CD4-positive, alpha-beta T cell treated with Interleukin-15 for 1 hour (primary cell): ENCODE measurements around the gene GRID2.
"Not testable (repeated sequence)": the region's sequence is repeated elsewhere in the genome, so short reads cannot be mapped to it uniquely, and the experiment has no call there.

Experiments
- DNase-seq: peaks from one replicate; pipeline ENCODE4 v3.0.0-alpha.2; 2020

GRID2 gene

DNA sequence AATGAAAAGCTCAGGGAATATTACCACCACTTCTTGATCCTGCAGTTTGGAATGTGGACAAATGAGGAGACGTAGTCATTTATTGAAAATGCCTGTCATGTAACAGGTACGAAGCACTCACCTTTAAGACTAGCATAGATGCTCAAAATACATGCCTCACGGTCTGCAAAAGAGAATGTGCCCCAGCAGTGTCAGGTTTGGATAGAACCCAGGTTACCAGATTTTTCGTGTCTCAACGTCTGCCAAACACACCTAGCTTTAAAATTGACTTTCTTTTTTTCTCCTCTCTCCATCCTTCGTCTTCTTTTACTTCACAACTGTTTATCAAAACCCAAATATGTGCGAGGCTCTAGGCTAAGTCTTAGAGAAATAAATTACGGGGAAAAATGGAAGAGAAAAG lies 918.0 kb downstream of the GRID2 start:
- no peak for DNase-seq

DNA sequence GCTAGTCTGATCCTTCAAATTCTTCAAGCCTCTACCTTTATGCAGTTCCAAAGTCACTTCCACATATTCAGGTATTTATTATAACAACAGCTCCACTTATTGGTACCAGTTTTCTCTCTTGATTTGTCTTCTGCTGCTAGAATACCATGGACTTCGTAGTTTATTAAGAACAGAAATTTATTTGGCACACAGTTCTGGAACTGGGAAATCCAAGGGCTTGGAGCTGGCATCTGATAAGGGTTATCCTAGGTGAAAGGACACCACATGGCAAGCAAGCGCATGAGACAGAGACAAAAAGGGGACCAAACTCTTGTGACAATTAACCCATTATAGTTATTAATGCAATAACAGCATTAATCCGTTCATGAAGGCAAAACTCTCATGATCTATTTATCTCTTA lies 924.3 kb downstream of the GRID2 start:
- DNase-seq: no peak

DNA sequence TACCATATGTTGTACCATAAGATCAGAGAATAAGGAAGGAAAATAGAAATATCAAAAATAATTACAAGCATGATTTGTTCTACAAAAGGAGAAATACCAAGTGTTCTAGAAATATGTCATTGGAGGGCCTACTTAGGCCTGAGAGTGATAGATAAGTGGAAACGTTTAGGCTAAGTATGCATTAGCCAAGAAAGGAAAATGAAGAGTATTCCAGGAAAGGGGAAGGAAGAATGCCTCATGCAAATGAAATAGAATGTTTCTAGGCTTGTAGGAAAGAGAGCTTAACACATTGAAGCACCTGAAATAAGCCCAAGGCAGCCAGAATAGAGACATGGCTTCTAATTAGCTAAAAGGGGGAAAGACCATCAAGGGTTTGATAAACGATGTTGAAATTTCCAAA lies 929.1 kb downstream of the GRID2 start:
- DNase-seq: no peak

- DNase-seq: no peak
Measured at GRCh38 chr4:93237521-93237920, 933.8 kb downstream of the GRID2 start.

GRCh38 chr4:93243262-93243661 lies 939.5 kb downstream of the GRID2 start:
- no peak for DNase-seq

DNA sequence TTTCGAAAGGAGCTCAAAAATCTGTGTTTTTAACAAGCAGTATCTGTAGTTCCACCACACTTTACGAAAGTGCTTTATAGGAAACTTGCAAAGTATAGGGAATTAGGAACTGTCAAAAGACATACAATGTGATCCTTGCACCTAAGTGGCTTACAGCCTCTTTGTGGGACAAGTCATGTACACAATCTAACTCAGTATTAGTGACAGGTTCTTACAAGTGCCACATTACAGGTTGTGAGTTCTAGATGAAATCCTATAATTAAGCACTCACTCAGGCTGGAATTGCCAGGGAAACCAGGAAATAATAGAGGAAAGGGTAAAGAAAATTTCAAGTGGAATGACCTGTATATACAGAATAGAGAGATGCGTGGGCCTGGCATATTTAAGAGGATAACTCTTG lies 957.4 kb downstream of the GRID2 start:
- no peak for DNase-seq

DNA sequence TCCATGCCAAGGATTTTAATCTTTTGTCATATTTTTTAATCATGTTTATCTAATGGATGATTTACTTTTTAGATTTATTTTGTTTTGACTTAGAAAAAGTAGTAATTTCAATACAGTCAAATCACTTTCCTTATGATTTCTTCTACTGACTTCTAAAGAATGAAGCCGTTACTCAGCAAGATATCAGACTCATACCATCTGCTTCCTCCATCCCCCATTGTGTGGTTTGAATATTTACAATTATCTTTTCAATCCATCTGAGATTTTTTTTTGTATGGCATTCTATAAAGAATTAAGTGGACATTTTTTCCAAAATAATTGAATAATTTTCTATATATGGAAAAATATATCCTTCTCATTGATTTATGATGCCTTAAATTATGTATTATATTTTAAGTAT lies 959.4 kb downstream of the GRID2 start:
- DNase-seq: no peak

DNA sequence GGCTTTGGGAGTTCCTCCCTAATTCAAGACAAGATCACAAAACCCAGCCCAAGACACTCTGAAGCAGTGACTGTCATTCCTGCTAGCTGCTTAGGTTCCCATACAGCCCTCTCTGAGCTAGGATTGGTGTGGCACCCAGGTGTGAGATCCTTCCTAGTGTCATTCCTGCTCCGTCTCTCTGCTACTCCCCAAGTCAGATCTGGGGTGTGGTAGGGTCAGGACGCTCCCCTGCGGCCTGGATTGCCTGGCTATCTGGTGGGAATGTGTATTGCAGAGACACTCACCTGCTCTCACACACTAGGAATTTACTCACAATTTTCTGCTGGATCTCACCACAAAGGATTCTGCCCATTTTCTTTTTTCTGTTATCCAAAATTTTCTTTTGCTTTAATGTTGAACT lies 964.0 kb downstream of the GRID2 start:
- no peak for DNase-seq

DNA sequence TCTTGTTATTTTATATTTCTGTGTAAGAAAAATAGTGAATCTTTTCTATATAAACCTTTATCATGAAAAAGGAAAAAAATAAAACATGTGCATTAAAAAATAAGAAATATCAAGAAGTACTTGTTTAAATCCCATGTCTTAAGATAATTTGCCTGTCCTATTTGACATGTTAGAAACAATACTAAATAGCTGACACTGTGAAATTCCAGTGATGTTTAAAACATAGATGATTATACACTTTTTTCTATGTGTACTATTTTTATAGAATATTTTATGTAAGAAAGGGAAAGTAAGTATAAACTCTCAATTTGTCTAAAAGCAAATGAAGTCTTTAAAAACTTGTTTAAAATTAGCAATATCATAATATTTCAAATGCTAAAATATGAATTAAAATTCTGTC lies 981.6 kb downstream of the GRID2 start:
- DNase-seq: no peak

DNA sequence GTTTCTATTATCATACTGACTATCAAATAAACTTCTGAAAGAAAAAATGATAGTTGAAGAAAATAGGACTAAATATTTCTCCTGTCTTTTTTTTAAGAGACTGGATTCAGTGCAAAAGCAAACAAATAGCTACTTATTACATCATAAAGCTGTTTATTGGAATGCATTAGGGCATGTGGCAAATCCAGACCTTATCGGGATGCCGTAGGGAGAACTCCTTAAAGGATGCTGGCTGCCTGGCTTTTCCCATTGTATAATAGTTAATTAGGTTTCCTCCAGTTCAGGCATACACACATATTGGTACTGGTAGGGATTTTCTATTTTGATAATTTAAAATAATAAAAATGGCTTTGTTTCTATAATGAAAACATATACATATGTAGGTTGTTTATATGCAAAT lies 985.5 kb downstream of the GRID2 start:
- no peak for DNase-seq

DNA sequence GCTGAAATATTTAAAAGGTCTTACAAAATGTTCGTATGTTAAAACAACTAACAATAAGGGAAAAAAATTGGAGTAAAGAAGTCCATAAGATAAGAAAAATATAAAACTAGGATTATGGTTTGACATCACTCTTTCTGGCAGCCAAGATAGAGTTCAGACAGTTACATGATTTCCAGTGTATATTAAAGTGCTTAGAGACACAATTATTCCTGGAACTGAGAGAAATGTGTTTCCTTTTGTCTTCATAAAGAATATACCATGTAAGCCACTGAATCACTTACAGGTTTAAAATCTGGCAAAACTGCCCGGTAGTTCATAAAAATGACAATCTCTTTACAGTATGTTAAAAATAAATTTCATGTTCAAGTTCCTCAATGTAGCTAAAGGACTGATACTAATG lies 986.1 kb downstream of the GRID2 start:
- no peak for DNase-seq

- no peak for DNase-seq
Measured at GRCh38 chr4:93299118-93299517, 995.4 kb downstream of the GRID2 start.

DNA sequence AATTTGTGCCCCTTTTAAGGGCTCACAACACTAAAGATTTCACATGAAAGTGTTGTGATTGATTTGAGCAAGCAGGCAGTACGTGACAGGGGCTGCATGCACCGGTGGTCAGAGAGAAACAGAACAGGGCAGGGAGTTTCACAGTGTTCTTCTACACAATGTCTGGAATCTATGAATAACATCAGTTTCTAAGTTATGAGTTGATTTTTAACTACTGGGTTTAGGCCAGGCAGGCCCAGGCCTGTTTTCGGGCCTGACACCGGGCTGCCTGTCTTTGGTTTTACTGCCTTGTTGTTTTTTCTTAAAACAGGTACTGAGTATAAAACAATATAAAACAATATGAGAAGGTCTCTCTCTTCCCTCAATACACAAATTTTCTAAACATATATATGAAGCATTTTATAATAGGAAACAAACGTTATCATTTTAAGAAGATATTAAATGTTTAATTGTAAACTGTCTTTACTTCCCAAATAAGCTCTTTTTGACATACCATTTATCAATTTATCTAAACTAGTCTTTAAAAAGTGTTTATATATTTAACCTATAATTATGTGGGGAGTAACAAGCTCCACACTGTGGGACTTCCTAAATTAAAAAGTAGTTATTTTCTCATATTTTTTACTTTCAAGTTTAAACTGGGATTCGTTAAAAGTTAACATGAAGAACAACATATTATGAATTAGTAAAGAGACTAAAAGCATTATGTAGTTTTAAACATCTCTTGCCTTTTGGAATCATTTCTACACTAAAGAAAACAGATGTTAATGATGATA lies 997.2 kb downstream of the GRID2 start:
- not testable (repeated sequence) for DNase-seq

DNA sequence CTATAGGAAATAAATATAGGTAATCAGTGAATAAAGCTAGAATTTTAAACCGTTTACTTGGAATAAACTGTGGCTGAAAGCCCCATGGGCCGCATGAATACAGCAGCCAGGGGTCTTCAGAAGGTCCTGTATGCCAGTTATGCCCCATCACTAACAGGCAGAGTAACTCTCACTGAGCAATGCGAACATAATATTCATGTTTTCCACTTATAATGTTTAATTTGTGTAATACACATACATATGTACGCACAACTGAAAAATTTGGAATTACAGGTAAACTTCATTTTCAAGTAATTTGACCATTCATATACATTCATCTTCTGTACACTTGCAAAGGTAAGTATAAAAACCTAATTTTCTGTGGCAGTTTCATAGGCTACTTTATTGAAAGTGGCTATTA lies 998.5 kb downstream of the GRID2 start:
- no peak for DNase-seq

- DNase-seq: no peak
Measured at GRCh38 chr4:93303440-93303839, 999.7 kb downstream of the GRID2 start.

DNA sequence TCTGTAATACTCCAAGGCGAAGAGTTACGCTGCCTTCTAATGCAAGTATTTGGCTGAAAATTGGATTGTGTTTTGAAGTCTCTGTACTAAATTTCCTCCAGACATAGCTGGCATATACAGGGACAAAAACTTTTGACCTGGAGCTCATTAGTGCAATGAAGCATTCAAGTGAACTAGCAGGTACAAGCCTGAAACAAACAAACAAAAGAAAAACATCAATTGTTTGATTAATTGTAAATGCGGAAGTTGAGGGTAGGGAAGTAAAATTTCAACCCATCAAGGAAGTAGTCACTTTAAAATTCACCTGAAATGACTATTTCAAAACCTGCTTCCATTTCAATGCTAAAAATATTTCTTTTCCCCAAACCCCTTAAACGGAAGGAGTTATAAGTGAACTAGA lies 1008.5 kb downstream of the GRID2 start:
- no peak for DNase-seq

GRCh38 chr4:93313197-93313596 lies 1009.4 kb downstream of the GRID2 start:
- DNase-seq: no peak

DNA sequence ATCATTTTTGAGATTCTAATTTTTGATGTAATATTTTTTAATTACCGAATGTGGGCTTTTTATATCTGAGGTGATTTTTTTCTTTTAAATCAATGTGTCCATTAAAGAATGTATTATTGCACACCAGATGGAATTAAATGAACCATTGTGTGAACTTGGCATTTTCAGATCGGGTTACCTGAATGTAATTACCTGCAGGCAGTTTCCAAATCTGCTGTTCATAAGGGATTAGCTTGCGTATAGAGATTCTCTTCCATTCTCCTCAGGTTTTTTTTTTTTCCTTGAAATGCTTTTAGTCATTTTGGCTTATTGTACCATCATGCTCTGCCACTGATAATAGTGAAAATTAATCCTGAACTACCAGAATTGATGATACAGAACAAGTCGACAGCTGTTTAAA lies 1013.3 kb downstream of the GRID2 start:
- DNase-seq: no peak

DNA sequence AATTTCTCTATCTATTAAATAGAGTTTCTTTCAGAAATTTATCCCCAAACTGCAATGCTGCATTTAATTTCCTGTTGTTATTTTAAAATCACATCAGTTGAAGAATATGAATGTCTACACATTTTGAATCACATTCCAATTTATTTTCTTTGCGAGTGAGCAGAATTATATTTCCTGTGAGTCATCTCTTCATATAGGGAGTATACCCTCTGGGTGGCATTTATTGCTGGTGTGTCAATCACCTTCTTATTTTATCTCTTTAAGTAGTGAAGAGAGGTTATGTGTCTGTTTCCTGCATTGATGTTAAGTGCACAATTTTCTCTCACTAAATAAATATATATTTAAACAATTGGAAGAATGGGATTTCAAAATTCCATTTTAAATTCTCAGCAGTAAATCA lies 1013.8 kb downstream of the GRID2 start:
- no peak for DNase-seq

DNA sequence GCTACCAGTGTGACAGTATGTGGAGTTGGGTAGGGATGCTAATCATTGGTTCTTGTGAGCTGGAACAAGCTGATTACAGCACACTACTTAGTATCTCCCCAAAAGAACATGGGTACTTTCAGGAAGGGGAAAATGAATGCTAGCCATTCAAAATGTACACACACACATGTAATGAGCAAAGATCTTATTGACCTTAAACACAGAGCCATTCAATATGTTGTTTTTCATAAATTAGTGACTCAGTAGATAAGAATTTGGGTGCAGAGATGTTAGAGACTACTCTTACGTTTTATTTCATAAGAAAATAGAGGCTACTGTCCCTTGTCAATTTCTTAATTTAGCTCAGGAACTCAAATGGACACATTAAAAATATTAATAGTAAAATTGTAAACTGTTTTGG lies 1015.3 kb downstream of the GRID2 start:
- no peak for DNase-seq

GRCh38 chr4:93320356-93320755 lies 1016.6 kb downstream of the GRID2 start:
- no peak for DNase-seq

- DNase-seq: no peak
Measured at GRCh38 chr4:93327346-93327745, 1023.6 kb downstream of the GRID2 start.

DNA sequence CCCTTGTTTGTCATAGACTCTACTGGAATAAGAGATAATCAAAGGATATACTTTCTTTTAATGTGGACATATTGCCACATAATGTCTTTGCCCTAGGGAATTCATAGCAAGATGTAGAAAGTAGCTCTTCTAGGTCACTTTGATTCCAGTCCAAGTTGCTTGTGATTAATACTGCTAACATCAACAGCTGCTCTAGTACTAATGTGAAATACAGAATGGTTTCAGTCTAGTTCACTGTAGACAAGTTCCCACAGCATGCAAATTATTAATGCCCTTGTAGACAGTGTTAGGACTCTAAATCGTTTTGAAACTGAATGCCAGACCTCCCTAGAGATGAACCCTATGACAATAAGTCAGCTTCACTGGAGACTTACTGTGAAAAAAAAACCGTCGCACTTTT lies 1030.2 kb downstream of the GRID2 start:
- DNase-seq: no peak

DNA sequence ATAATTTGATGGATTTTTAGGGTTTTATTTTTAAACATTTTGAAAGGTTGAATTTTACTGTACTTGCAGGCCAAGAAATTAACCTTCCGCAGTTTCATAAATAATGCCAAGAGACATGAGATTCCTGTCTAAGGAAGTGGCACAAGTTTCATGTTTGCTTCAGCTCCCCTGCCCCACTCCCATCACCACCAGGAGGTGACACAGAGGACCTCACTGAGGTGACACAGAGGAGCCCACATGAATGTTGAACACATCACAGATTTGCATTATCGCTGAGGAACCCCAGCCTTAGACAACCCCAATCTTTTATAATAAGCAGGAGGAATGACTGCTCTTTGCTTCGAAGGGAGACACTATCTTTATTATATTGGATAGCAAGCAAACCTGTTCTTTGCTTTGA lies 1033.4 kb downstream of the GRID2 start:
- DNase-seq: no peak

DNA sequence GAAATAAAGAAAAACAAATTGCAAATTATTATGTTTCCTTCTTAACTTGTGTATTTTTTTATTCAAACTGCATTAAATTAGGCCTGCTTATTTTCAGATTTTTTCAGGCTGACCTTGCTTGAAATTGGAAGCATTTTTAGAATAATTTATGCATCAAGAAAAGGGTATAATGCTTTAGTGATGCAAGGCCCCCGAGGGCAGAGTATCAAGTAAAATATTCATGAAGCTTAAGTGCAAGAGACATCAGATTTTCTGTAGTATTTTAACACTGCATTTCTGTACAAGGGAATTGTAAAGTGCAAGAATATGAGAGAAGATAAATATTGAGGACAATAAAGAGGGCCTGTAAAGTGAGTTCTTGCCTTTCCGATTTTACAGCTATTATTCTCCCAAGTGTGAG lies 1039.0 kb downstream of the GRID2 start:
- no peak for DNase-seq

DNA sequence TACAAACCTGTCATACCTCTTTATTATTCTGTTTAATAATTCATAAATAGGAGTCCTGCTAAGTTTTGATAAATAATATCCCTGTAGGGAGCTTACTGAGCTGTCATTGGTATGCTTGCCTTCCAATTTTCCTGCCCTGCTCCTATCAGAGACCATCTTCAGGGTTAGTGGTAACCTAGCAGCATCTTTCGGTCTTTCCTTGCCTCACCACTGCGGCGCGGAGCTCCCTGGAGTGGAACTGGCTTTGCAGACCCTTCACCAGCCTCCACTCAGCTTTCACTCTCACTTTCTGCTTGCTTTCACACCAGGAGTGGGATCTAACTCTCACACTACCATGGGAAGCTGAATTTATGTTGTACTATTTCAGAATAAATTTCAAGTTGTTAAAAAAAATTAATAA lies 1043.1 kb downstream of the GRID2 start:
- DNase-seq: no peak
